IPS-20b (cell line): ENCODE results near the gene TRAT1.
"Not testable (repeated sequence)": the region's sequence is repeated elsewhere in the genome, so short reads cannot be mapped to it uniquely, and the experiment has no call there.

Experiments used
- H3K27ac ChIP-seq: one replicate; pipeline ENCODE4 v1.5.1; 2013; ENCODE audit warnings: low read length
- H3K27me3 ChIP-seq: 2 replicates; pipeline ENCODE4 v1.6.1; 2013; ENCODE audit warnings: mild to moderate bottlenecking, low read length, inconsistent platforms; ENCODE audit not compliant: insufficient read depth
- H3K36me3 ChIP-seq: 2 replicates; pipeline ENCODE4 v1.6.1; 2013; ENCODE audit warnings: low read depth, mild to moderate bottlenecking, inconsistent platforms, low read length, moderate library complexity; ENCODE audit not compliant: insufficient read depth
- H3K4me1 ChIP-seq: 2 replicates; pipeline ENCODE4 v1.6.1; 2013; ENCODE audit warnings: mild to moderate bottlenecking, control low read depth, inconsistent platforms, low read length, moderate library complexity; ENCODE audit not compliant: insufficient read depth
- H3K4me3 ChIP-seq: 2 replicates; pipeline ENCODE4 v1.5.1; 2013; ENCODE audit warnings: mild to moderate bottlenecking, low read length, inconsistent platforms
- H3K9ac ChIP-seq: 2 replicates; pipeline ENCODE4 v1.6.1; 2013; ENCODE audit warnings: low read depth, mild to moderate bottlenecking, inconsistent platforms, low read length, moderate library complexity
- H3K9me3 ChIP-seq: 2 replicates; pipeline ENCODE4 v1.6.1; 2013; ENCODE audit warnings: mild to moderate bottlenecking, low read depth, low read length, inconsistent platforms; ENCODE audit not compliant: insufficient read depth

TRAT1 gene

GRCh38 chr3:108822123-108822897, at the start of gene TRAT1:
Gene TRAT1, plus strand, starts transcription at chr3:108822786. Its CDS starts 142 bp downstream, at chr3:108822928.
- H3K9me3 ChIP-seq, result no peaks in the 10 kb centered on the region
- no peak within 1 kb of the TSS for H3K27ac ChIP-seq
- H3K4me1 ChIP-seq, result no peaks in the 10 kb centered on the region
- H3K9ac ChIP-seq, result no peak within 1 kb of the TSS
- no peaks in the 10 kb centered on the region for H3K36me3 ChIP-seq
- H3K27me3 ChIP-seq, result no peaks in the 10 kb centered on the region
- no peak within 1 kb of the TSS for H3K4me3 ChIP-seq

DNA sequence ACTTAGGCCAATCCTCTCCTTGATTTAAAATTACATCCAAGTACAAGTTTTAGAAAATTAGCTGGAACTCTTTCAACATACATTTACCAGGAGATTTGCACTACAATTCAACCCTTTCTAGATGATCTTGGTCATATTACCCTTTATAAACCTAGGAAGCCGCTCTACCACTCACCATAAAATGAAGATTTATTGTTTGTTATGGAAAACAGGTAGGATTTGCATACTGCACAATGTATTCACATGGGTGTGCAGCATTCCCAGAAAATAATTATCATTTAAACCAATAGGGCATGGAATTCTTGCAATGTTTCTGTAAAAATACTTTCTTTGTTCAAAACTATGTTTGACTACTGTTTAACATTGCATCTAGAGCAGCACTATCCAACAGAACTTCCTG, 46.9 kb upstream of the TRAT1 start:
- Histone ChIP-seq H3K27me3 (no peaks in the 10 kb centered on the region), H3K4me3 (no peak overlapping the region), H3K9ac (no peak overlapping the region), H3K4me1 (no peaks in the 10 kb centered on the region), H3K36me3 (no peaks in the 10 kb centered on the region), H3K9me3 (no peaks in the 10 kb centered on the region), H3K27ac (no peak overlapping the region)

DNA sequence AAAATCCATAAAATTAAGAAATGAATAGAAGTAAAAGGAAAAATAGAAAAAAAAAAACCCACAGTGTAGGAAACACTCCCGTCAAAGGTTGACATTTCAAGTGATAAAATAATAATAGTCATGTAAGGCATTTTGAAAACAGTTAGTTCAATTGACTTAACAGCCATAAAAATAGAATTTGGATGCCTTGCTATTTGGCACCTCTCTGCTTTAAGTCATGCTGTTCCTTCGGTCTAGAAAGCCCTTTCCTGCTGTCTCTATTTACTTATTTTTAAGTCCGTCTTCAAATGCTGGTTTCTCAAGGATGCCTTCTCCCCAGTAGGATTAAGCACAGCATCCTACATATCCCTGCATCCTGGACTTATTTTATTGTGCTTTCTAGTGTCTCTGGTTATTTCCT, 43.1 kb upstream of the TRAT1 start:
- Histone ChIP-seq H3K9ac (no peak overlapping the region), H3K27me3 (no peaks in the 10 kb centered on the region), H3K36me3 (no peaks in the 10 kb centered on the region), H3K9me3 (no peaks in the 10 kb centered on the region), H3K4me3 (no peak overlapping the region), H3K27ac (no peak overlapping the region), H3K4me1 (no peaks in the 10 kb centered on the region)

GRCh38 chr3:108780235-108780634, 42.4 kb upstream of the TRAT1 start:
- Histone ChIP-seq H3K9me3 (no peaks in the 10 kb centered on the region), H3K9ac (no peak overlapping the region), H3K4me1 (no peaks in the 10 kb centered on the region), H3K36me3 (no peaks in the 10 kb centered on the region), H3K27me3 (no peaks in the 10 kb centered on the region), H3K27ac (no peak overlapping the region), H3K4me3 (no peak overlapping the region)

DNA sequence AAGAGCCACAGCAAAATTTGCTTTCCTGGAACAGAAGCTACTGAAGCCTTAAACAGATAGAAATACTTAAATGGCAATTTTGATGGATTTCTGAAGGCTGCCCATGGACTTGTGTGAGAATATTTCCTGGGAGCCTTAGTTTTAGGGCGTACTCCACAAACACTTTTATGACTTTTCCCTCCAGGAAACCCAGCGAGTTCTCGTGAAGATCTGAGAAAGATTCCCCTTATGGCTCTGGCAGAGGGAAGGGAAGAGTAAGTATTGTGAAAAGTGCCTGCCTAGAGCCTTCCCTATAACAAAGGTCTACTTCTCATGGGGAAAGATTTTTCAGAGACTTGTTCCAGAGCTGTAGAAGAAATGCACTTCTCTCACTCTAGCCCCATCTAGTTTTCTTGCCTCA, 31.1 kb upstream of the TRAT1 start:
- H3K27ac ChIP-seq, result no peak overlapping the region
- no peak overlapping the region for H3K9ac ChIP-seq
- no peaks in the 10 kb centered on the region for H3K4me1 ChIP-seq
- no peaks in the 10 kb centered on the region for H3K27me3 ChIP-seq
- H3K9me3 ChIP-seq, result no peaks in the 10 kb centered on the region
- H3K4me3 ChIP-seq, result no peak overlapping the region
- H3K36me3 ChIP-seq, result no peaks in the 10 kb centered on the region

DNA sequence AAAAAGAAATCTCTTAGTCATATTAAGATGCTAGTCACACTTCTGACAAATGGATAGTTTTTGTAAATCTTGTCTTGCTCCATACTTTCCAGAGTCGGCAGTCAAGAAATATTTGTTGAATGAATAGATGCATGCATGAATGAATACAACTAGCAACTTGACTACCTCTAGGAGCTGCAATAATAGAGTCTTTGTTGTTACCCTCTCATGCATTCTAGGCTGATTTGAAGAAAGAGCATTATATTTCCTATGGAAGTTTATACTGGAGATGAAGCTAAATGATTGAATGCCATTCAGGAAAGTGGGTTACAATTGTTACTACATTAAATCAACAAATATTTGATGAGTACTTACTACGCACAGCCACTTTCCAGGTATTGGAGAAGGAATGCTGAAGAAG, 18.1 kb upstream of the TRAT1 start:
- H3K27ac ChIP-seq, result no peak overlapping the region
- H3K9me3 ChIP-seq, result no peaks in the 10 kb centered on the region
- H3K4me1 ChIP-seq, result no peaks in the 10 kb centered on the region
- H3K36me3 ChIP-seq, result no peaks in the 10 kb centered on the region
- H3K27me3 ChIP-seq, result no peaks in the 10 kb centered on the region
- no peak overlapping the region for H3K9ac ChIP-seq
- no peak overlapping the region for H3K4me3 ChIP-seq

GRCh38 chr3:108804966-108805365, 17.6 kb upstream of the TRAT1 start:
- Histone ChIP-seq H3K27me3 (no peaks in the 10 kb centered on the region), H3K4me3 (no peak overlapping the region), H3K36me3 (no peaks in the 10 kb centered on the region), H3K9ac (no peak overlapping the region), H3K4me1 (no peaks in the 10 kb centered on the region), H3K27ac (no peak overlapping the region), H3K9me3 (no peaks in the 10 kb centered on the region)

- Histone ChIP-seq H3K4me1 (no peaks in the 10 kb centered on the region), H3K27me3 (no peaks in the 10 kb centered on the region), H3K9me3 (no peaks in the 10 kb centered on the region), H3K9ac (no peak overlapping the region), H3K36me3 (no peaks in the 10 kb centered on the region), H3K4me3 (no peak overlapping the region), H3K27ac (no peak overlapping the region)
Observed at GRCh38 chr3:108806316-108806715, 16.3 kb upstream of the TRAT1 start.

DNA sequence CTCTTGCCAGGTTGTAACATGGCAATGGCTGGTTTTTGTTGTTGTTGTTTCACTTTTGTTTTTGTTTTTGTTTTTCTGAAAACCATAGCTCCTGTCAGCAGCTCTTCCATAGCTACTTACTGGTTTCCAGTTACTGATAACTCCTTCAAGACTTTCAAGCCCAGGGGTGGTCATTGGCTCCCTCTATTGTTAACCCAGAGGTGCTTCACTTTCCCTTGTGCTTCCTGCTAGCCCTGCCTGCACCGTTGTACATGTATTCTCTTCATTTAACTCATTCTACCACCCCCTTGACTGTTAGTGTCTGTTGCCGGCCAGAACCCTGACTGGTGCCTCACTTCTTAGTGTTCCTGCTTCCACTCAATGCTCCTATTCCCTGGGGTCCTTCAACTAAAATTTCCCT, 4.2 kb upstream of the TRAT1 start:
- H3K4me3 ChIP-seq, result no peak overlapping the region
- H3K27me3 ChIP-seq, result no peaks in the 10 kb centered on the region
- no peaks in the 10 kb centered on the region for H3K4me1 ChIP-seq
- H3K9me3 ChIP-seq, result no peaks in the 10 kb centered on the region
- H3K9ac ChIP-seq, result no peak overlapping the region
- H3K36me3 ChIP-seq, result no peaks in the 10 kb centered on the region
- H3K27ac ChIP-seq, result no peak overlapping the region

DNA sequence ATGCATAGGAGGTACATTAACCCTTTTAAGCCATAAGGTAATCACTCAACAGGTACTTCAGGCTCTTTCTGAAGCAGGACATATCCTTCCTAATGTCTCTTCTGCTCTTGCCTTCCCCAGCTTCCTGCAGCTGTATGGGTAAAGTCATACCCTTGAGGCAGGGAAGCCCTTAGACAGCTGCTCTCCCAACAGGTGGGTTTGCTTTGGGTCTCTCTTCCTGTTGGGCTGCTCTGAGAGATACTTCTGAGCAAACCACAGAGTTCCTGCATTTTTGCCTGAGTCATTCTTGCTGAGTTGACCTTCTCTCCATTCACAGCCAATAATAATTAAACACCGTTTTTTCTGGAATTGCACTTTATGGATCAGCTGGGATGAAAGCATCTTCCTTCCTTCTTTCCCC, 2.0 kb upstream of the TRAT1 start:
- Histone ChIP-seq H3K9me3 (no peaks in the 10 kb centered on the region), H3K9ac (no peak overlapping the region), H3K27ac (no peak overlapping the region), H3K4me1 (no peaks in the 10 kb centered on the region), H3K36me3 (no peaks in the 10 kb centered on the region), H3K4me3 (no peak overlapping the region), H3K27me3 (no peaks in the 10 kb centered on the region)

- Histone ChIP-seq H3K27me3 (no peaks in the 10 kb centered on the region), H3K27ac (no peak overlapping the region), H3K4me1 (no peaks in the 10 kb centered on the region), H3K9ac (no peak overlapping the region), H3K36me3 (no peaks in the 10 kb centered on the region), H3K9me3 (no peaks in the 10 kb centered on the region), H3K4me3 (no peak overlapping the region)
Observed at GRCh38 chr3:108823227-108823626, 641 bp downstream of the TRAT1 start.

- not testable (repeated sequence) for H3K27ac ChIP-seq, H3K9ac ChIP-seq, H3K27me3 ChIP-seq, H3K4me1 ChIP-seq, H3K36me3 ChIP-seq, H3K4me3 ChIP-seq, H3K9me3 ChIP-seq
Observed at GRCh38 chr3:108823803-108824202, 1.2 kb downstream of the TRAT1 start.
